Hippocampal formation (tissue), 2 donors: ENCODE data around the gene ZC3H14.
A peak's percentile ranks its signal among the peaks of the same experiment; 100 is the strongest.

Experiments used
- DNase-seq, 2 donors: peaks; one replicate each; lab custom pipeline; 2025; lab: John Stamatoyannopoulos, UW

Gene ZC3H14

DNA sequence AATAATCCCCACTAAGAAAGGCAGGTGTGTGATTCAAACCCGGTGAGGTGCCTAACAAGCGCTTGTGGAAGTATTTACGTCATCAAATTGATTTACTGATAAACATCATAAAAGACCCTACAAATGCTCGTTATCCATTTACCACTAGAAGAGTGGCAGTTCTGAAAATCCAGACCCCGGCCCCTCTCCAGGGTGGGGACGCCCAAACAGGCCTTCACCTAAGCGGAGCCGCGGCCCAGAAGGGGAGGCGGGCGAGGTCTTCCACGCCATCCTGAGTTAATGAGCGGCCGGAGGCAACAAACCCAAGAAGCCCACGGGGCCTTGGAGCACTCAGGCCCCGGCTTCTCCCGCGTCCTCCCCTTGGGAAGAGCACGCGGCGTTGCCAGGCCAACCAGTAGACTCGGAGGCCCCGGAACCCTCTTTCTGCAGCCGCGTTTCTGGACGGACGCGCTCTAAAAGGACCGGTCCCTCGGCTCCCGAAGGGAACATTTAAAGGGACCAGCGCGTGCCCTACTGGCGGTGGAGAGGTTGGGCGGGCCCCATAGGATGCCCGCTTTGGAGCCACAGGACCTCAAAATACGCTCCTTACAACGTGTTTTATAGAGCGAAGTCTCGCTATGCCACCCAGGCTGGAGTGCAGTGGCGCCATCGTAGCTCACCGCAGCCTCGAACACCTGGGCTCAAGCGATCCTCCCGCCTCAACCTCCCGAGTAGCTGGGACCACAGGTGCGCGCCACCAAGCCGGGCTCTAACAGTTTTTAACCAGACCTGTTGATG is 11.6 kb upstream of the ZC3H14 start:
- DNase-seq = peak; percentile 77 to 81

DNA sequence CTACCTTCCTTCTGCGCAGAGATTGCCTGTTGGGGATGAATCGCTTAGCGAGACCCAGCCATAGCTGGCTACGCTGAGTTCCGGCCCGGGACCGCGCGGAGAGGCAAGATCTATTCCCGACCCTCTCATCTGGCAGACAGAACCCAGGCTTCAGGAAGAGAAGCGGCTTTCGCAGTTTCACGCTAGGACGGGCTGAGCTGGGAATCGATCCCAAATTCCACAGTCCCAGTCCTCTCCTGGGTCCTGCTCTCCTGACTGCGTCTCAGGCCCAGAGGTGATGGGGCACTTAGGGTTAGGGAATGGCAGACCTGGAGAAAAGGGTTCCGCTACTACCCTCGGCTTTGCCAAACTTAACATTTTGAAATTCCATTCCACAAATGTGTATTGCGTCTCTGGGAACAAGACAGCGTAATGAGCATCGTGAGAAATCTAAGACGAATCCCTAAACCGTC is 10.8 kb upstream of the ZC3H14 start:
- peak in 1 of 2 donors; percentile 18 for DNase-seq

DNA sequence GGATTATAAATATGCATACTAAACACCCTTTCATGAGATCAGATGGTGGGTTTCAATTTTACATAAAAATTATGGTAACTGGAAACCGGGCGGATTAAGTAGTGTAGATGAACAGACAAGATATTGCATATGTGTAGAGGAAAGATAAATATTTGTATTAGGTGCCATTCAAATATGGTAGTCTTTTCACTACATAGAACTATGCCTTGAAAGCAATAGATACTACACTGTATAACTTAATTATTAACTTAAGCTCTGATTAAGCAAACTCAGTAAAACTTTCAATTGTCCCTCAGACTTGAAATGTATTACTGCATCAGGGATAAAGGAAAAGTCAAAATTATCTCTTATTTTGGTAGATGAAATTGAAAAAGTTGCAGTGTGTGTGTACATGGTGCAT is 10.0 kb upstream of the ZC3H14 start:
- DNase-seq = no peak

DNA sequence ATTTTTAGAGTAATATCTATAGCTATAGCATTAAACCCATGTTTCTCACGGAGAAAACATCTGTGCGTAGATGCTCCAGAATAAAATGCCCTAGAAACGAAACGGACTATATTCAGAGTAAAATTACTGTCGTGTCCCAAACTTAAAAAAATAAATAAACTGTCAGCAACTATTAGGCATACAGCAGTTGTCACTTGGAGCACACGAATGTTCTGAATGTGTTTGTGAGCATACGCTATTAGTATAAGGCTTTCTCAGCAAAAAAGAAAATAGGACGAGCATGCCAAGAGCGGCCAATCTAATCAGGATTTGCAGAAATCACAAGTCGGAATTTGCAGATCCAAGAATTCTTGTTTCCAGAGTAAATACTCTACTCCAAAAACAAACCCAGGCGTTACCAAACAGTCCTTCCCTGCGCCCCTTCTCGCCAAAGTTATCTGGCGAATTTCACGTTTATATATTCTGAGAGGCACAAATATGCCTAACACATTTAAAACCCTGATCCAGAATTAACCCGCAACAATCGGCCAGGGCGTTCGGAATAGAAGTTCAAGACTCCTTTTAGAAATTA is 8.9 kb upstream of the ZC3H14 start:
- DNase-seq = no peak

DNA sequence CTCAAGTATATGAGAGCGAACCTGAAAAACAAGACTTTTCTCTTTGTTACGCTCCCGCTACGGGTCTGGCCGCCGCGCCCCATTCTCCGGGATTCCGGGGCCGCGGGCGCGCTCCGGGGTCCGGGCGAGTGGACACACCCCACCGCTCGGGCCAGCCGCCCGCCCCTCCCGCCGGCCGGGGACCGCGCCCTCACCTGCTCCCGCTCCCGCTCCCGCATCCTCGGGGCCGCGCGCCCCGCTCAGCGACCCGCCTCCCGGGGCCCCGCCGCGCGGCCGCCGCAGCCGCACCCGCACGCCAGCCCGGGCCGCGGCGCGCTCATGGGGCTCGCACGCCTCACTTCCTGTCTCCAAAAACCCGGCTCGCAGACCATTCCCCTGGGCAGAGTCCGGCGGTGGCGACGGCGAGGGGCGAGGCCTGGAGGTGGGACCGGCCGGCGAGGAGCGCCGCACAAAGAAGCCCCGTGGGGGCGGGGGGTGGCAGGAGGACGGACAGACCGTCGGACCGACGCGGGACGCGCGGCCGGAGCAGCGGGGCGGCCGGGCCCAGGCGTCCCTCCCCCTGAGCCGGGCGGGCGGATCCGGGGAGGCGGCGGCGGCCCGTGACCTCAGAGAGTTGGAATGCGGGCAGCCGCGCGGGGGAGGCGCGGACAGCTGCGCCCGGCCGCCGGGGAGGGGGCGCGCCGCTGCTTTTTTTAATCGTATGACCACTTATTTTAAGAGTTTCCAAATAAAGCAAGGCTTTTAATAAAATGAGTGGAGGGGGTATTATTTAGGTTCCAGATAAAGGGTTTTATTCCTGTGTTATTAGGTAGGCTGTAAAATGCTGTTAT is 8.2 kb upstream of the ZC3H14 start, which contains the start of gene PTPN21:
Gene PTPN21, minus strand, starts transcription at position 551 of the 830 bp plus-strand sequence. CDS start 4,590 bp downstream, outside the sequence.
- peak; percentile 31 to 48 for DNase-seq

DNA sequence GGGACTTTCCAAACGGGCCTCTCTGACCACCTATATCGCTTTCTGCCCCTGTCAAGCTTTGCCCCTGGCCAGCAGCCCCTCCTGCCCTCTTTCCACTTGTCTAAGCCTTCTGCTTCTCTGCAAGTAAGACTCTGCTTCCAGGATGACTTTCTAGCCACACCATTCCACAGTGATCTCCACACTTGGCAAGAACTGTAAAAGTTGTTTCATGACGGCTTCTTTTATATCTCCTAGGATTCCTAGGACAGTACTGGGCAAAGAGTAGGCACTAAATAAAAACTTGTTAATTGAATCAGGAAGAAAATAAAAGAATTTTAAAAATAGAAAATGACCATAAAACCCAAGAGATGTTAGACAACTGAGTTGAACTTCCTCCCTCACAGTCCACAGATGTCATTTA is 6.3 kb upstream of the ZC3H14 start:
- DNase-seq = no peak

DNA sequence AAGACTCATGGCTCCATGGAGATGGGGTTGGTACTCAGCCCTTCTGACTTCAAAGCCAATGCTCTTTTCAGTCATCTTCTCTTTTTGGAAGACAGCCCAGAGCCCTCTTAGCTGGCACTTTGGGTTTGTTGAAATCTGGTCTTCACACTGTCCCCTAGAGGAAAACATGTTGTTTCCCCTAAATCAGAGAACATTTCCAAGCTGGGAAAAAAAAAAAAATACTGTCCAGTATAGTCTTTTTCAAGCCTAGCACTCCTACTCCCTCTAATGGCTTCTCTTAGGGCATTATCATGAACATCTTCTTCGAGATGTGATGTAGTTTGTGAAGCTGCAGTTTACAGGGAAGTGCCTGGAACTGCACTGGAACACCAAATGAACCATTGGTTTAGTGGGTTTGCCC is 3.0 kb upstream of the ZC3H14 start:
- peak in 1 of 2 donors; percentile 62 for DNase-seq

DNA sequence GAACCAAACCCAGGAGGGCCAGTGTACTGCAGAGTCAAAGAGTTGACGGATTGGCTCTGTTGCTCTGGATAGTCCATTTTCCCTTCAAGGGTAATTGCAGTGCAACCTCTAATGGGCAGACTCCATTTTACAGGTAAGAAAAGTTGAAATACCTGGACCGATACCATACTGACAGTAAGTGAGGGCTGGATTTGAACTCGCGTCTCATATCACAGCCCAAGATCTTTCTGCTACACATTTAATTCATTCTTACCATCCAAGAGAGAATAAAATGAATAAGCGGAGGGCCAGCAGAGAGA is 356 bp upstream of the ZC3H14 start:
- DNase-seq = no peak

DNA sequence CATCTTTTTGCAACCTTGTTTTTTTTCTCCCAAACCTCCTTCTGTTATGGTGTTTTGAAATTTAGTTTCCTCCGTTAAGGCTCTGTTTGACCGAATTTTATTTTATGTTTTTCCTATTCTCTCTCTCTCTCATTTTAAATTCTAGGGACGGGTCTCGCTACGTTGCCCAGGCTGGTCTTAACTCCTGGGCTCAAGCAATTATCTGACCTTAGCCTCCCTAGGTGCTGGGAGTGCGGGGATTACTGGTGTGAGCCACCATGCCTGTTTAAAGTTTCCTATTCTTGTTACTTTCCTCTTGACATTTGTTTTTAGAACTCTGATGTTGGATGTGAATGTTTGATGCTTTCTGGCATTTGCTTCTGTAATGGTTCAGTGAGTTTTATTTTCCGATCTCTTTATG is 1.0 kb downstream of the ZC3H14 start:
- no peak for DNase-seq

DNA sequence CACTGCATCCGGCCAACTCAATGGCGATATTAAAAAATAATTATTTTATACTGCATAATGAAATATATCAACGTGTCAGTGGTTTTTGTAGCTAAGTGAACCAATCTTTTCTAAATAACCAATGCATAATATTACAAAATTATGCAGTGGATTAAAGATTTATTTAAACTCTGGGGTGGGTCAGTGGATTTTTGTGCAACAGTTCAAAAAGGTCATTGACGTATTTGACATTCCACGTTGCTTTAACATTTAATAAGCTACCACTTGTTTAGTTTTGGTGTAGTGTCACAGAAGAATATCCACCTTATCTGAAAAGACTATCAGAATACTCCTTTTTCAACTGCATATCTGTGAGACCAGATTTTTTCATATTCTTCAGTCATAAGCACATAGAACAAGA is 2.6 kb downstream of the ZC3H14 start:
- no peak for DNase-seq

DNA sequence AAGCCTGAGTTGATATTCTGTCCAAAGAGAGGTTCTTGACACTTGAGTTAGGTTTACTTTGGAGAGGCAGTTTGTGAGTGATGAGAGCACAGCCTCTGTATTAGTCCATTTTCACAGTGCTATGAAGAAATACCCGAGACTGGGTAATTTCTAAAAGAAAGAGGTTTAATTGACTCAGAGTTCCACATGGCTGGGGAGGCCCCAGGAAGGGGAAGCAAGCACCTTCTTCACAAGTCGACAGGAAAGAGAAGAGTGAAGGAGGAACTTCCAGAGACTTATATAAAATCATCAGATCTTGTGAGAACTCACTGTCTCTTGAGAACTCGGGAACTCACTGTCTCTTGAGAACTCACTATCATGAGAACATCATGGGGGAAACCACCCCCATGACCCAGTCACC is 5.4 kb downstream of the ZC3H14 start:
- no peak for DNase-seq

DNA sequence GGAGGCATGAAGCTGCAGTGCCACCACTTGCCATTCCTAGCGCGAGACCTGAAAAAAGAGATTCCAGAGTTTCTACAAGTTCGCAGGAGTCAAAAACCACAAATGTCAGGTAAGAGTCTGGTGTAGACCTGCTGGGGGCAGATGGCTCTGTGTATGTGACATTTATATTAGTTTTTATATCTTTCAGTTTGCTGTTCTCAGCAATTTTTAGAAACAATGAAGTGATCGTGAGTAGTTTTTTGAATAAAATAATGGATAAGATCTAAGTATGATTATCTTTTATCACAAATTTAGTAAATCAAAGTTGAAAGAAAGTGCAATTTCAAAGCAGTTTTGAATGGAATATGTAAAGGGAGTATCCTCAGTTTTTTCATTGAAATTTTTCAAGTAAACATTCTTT is 9.3 kb downstream of the ZC3H14 start:
- no peak for DNase-seq

DNA sequence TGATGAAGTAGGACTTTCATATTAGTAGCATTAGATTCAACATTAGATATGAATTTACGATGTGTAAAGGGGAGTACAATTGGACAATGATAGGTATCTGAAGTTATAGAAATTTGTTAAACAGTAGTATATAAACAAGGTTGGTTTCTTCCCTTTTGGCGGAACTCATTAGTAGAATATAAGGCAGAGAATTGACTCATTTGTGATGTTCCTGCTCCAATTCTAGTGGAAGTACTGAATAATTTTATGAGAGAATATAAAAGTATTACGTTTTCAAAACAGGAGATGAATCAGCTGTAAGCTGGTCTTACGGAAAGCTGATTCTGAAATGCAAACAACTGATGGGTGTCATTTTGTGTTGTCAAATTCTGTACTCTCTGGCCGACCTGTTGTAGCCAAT is 13.4 kb downstream of the ZC3H14 start:
- no peak for DNase-seq

DNA sequence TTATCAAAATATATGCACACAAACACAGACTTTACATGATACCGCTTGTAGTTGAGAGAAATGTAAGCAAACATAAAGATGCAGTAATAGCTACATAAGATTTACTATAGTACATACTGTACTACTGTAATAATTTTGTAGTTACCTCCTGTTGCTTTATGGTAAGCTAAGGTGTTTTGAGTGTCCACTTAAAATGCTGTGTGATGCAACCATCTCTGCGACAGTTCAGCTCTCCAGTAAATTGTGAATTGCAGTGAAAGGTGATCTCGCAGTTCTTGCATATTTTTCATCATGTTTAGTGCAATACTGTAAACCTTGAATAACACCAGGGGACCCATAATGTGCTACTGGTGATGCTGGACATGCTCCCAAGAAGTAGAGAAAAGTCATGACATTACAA is 21.6 kb downstream of the ZC3H14 start:
- no peak for DNase-seq

DNA sequence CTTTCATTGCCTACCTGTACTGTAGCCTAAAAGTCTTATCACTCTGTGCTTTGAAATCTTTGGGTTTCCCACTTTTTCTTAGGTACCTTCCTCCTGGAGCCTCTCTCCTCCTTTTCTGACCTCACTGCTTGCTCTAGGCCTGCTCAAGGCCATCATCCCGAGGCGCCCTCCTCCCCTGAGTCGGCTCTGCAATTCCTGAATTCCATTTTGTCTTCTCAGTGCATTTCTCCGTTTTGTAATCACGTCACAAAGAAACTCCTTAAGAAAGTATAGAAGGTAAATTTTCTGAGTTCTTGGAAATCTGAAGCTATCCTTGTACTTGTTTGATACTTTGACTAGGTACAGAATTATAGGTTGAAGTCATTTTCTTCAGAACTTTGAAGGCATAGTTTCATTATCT is 25.2 kb downstream of the ZC3H14 start:
- DNase-seq = no peak

DNA sequence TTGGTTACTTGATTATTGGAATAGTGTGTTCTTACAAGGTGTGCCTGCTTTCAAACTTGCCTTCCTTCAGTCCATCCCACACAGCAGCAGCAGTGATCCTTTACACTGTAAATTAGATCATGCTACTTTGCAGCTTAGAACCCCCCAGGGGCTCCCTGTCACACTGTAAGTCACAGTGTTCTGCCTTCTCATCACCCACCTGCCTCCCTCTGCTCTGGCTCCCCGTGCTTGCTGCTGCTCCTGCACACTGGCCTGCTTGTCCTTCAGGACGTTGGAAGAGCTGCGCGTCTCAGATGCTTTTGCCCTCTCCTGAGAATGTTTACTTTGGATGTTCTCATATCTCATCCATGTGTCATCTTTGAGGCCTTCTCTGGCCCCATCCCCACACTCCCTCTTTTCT is 27.3 kb downstream of the ZC3H14 start:
- DNase-seq = no peak

DNA sequence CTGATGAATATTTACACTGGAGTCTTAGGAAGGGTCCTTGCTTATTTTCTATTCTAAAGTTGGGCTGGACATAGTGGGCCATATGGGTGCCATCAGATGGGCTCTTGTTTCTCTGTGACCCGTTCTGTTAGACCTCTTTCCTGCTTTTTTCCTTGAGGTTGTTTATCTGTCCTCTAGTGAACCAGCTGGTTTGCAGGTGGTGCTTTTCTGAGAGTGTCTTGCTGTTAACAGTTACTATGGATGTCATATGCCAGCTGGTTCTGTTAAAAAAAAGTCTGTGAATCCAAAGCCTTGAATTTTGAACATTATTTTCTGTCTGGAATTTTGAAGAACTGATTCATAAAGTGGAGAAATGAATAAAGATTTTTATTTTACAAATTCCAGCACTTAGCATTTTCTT is 29.2 kb downstream of the ZC3H14 start:
- peak in 1 of 2 donors; percentile 29 for DNase-seq

DNA sequence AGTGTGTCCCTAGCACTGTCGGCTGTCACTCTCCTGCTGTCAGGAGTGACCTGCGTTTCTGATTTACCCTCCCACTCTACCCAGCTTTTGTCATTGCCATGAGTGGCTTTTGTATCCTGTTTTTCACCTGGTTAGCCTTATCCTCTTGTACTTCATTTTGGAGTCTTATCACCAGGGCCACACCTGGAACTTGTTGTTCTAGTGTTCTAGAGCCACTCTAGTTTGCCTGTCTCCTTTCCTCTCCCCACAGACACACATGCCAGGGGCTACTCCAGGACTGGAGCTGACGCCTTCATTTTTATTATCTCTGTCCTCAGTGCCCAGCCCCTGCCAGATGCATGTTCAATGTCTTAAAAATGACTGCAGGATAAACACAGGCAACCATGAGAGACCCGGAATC is 34.2 kb downstream of the ZC3H14 start:
- no peak for DNase-seq

DNA sequence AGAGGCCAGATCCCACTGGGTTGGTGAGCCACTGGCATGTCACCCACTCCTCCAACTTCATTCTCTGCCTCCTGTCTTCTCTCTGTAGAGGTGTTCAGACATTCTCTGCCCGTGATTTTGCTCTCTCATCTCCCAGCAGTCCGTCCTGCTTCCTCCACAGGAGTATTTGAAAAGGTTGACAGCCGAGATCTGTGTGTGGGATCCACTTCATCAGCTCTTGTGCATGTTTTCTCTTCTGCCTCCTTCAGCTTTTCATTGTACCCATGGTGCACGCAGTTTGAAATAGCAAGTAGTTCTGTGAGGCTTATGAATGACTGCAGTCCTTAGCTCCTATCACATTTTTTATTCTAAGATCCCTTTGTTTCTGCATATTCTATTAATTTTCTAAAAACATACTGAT is 34.8 kb downstream of the ZC3H14 start:
- no peak for DNase-seq

DNA sequence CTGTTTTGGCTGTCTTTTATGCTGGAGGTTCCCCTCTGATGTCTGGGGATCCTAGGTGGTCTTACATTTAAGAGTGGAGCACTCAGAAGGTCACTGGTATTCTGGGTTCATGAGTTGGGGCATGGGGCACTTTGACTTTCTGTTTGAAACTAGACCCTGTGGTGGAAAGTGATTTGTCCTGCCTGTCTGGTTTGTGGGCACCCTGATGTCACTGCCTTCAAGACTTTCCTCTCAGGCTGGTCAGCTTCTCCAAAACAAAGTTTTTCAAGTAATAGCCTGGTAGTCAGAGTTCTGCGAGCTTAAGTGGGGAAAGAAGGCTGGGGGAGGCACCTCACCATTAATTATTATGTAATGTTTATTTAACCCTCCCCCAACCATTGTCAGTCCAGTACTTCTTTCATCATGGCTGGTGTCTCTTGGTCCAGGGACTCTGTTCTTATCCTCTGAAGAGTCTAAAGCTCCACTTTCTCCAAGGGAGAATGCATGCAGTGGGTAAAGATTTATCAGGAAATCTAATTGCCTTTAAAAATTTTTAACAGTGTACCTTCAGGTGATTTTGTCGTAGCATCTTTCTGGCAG is 35.3 kb downstream of the ZC3H14 start:
- no peak for DNase-seq

DNA sequence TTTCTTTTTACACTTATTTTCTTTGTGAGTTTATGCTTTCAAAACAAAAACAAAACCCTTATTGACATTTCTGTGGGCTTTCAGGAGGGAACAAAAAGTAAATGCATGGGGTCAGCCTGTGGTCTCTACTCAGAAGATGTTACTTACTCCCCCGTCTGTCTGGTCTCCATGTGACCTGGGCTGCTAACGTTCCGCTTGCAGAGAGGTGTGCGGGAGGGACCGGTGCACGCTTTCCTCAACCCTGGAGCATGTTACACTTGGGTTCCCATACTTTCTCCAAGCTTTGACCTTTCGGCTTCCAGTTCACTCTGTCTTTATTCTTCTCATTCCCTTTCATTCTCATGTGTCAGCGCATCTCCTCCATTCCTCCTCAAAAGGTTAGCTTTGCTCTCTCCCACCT is 36.5 kb downstream of the ZC3H14 start:
- no peak for DNase-seq

DNA sequence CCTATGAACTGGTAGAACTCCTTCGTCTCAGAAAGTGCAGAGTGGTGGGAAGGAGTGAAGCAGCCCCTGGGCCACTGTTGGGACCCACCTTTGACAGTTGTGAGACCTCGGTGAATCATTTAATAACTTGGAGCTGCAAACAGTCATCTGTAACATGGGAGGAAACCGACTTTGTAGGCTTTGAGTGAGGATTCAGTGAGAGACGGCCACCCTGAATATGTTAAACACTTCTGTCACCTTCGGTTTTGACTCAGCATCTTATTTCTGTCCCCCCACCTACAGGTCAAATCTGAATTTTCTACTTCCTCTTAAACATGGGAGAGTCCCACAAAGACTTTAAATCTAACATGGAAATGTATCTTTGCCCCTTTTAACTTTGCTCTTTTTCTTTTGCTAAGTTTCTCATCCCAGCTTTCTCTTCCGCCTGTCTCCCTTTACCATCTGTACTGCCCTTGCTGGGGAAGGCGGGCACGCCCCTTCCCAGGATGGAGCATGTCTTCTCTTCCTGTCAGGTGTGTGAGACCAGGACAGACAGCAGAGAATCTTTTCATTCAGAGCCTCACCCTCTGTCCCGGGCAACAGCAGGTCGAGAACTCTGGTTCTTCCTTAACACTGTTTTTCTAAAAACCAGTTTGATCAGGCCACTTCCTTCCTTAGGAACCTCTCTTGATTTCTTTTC is 37.1 kb downstream of the ZC3H14 start:
- DNase-seq = no peak
